HG03378 (cell line): ENCODE results near the gene RYR3.

Source experiments
- ATAC-seq: cut with Tn5 transposase; IDR thresholded peaks from one replicate; pipeline ENCODE4 v1.9.1; 2021; ENCODE audit warnings: mild to moderate bottlenecking, moderate library complexity; ENCODE audit not compliant: unreplicated experiment

The RYR3 gene

GRCh38 chr15:33742306-33742705, 431.5 kb downstream of the RYR3 start:
- ATAC-seq = no peak

GRCh38 chr15:33742800-33743199, 432.0 kb downstream of the RYR3 start:
- no peak for ATAC-seq

DNA sequence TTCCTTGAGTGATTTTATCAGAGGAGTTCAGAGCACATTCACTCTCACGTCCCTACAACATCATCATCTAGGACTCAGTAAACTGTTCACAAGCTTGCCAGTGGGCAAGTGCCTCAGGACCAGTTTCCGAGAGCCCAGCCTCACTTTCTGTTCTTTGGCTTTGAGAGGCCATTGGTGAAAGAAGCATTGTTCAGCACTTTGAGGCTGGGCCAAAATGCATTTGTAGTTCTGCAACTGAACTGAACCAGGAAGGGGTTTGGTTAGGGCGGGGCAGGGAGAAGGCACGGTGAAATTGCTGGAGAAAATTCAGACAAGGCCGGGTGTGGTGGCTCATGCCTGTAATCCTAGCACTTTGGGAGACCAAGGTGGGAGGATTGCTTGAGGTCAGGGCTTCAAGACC, 435.4 kb downstream of the RYR3 start:
- ATAC-seq = no peak

- ATAC-seq = no peak
Measured at GRCh38 chr15:33753012-33753411, 442.2 kb downstream of the RYR3 start.

- ATAC-seq = no peak
Measured at GRCh38 chr15:33754242-33754641, 443.5 kb downstream of the RYR3 start.

- no peak for ATAC-seq
Measured at GRCh38 chr15:33756961-33757360, 446.2 kb downstream of the RYR3 start.

DNA sequence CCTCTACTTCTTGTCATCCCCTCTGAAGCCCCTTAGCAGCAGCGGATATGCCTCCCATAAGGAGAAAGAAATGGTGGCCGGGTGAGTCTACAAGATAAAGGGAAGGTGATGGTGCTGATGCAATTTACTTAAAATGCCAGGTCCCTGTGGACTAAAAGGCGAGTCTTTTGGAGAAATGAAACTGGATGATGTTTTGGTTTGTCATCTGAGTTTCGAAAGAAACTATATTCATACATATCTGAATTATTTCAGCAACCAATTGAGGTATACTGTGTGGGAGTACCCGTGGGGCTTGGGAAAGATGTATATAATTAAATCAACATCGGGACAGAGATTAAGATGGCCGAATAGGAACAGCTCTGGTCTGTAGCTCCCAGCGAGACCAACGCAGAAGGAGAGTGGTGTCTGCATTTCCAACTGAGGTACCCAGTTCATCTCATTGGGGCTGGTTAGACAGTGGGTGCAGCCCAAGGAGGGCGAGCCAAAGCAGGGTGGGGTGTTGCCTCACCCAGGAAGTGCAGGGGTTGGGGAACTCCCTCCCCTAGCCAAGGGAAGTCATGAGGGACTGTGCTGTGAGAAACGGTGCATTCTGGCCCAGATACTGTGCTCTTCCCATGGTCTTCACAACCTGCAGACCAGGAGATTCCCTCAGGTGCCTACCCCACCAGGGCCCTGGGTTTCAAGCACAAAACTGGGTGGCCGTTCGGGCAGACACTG, 446.9 kb downstream of the RYR3 start:
- no peak for ATAC-seq

GRCh38 chr15:33766389-33766788, 455.6 kb downstream of the RYR3 start:
- no peak for ATAC-seq

GRCh38 chr15:33768670-33769190, 458.0 kb downstream of the RYR3 start:
- no peak for ATAC-seq

DNA sequence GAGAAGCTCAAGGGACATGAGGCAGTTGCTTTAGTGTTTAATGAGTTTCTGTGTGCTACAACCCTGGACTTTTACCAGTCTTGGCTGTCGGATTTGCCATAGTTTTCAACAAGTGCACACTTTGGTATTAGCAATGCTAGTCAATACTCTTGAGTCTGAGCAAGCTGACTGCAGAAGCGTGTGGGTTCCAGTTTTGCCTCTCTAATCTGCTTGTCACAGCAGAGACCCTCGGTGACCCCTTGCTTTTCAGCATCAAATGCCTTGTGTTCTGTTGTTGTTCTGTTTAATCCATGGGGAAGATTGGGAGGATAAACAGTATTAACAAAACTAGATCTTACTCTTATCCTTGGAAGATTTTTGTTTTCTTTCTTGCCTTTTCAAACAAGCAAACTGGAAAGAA, 463.2 kb downstream of the RYR3 start:
- ATAC-seq = no peak

GRCh38 chr15:33778852-33779251, 468.1 kb downstream of the RYR3 start:
- no peak for ATAC-seq

- no peak for ATAC-seq
Measured at GRCh38 chr15:33780011-33780768, 469.4 kb downstream of the RYR3 start.

DNA sequence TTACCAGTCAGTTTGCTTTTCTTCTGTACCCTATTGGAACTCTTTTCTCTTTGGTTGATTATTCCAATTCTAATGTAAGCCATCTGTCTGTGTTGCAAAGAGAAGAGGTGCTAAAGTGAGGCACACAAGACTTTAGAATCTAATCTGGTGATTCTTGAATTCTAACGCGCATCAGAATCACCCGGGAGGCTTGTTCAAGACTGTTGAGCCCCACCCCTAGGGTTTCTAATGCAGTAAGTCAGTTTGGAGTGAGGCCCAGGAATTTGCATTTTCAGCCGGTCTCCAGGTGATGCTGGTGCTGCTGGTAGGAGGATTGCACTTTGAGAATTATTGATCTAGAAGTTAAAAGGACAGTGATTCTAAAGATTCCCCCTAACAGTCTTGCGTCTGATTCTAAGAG, 472.2 kb downstream of the RYR3 start:
- no peak for ATAC-seq

- ATAC-seq = no peak
Measured at GRCh38 chr15:33785366-33785765, 474.6 kb downstream of the RYR3 start.

- ATAC-seq = no peak
Measured at GRCh38 chr15:33788906-33789540, 478.3 kb downstream of the RYR3 start.

- ATAC-seq = no peak
Measured at GRCh38 chr15:33794453-33794852, 483.7 kb downstream of the RYR3 start.

GRCh38 chr15:33795070-33795469, 484.3 kb downstream of the RYR3 start:
- no peak for ATAC-seq

DNA sequence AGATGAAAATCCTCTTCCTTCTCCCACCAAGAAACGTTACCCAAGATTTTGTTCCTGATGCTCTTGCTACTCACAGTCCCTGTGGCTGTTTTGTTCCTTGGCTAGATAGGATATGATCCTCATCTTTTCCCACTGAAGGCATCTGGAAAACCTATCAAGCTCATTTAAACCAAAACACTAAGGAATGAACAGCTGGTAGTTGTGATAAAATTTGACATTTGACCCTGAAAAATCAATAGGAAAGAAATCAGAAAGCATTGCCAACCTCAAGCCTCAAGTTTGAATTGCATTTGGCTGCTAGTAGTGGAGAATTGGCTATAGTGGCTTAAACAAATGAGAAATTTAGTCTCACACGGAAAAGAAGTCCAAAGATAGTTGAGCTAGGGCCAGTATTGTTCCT, 486.9 kb downstream of the RYR3 start:
- no peak for ATAC-seq

- ATAC-seq = no peak
Measured at GRCh38 chr15:33801954-33802353, 491.2 kb downstream of the RYR3 start.

DNA sequence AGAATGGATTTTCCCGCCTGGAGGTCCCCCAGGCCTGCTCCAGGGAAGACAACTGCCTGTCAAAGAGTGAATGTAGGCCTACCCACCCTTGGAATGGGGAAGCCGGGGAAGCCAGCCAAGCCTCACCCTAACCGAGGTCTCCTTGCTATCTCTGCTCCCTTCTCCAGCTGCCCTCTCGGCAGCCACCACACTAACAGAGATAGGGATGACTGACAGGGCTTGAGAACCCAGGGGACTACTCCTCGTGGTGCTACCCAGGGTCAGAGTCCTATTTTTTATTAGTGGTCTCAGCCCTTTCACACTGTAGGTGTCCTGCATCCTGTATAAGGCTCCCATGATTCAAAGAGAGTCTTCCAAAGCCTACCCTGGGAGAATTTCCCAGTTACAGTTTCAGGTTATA, 496.9 kb downstream of the RYR3 start:
- ATAC-seq = no peak

DNA sequence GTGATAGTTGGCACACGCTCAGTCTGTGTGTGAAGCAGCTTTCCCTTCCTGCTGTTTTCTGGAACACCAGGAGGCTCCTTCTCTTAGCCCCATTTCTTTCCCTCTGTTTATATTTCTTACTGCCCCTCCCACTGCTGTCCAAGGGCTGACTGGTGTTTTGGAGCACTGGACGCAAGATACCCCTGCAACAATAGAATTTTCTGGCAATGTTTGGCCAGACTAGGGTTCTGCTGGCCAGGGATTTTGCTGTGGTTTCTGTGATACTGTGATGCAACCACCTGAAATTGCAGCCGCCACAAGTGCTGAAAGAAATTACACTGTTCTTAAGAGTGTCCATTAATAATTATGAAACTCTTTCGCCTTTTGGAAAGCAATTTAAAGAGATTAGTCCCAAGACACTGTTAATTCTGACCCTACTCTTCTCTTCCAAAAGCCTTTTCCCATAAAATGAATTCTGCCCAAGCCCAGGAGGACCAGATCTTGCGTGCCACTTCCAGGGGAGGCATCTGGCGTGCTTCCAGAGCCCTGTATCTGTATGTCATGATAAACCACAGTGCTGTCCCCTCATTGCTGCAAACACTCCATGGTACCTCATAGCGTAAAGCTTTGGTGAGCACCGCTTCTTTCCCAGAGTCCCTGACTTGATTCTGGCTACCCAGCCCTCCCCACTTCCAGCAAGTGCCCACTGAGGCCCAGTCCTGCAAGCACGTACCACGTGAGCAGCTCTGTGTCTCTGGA, 498.1 kb downstream of the RYR3 start:
- no peak for ATAC-seq
